Measurements from ENCODE around the gene RHBDF1. TPM values are rescaled to one million over a fixed set of nuclear protein-coding genes. Genes with fewer than 3 reads are reported as not detected.

Gene RHBDF1
- total and polyA plus RNA-seq, 9 of the 15 experiments (the other 6 are each of a cell fraction or from before 2014, with no cell fraction given) = 1.0 to 8.2 (median 4.2) TPM

- no peak for TF ChIP-seq BCLAF1 (IDR thresholded peaks at IDR 0.05; ENCODE audit: borderline replicate concordance in 1 of 2, control insufficient read depth in 1 of 2, low read depth in 2 of 2, low read length in 1 of 2)
- no peak for TF ChIP-seq E2F1 (CRISPR knock-in tag; IDR thresholded peaks at IDR 0.05)
- no peak for TF ChIP-seq ZNF354B (CRISPR knock-in tag; IDR thresholded peaks at IDR 0.05)
- TF ChIP-seq PHF20 (IDR thresholded peaks at IDR 0.05; ENCODE audit: partially characterized antibody) = no peak
These were observed 5.1 kb downstream of the RHBDF1 start (continued) for GRCh38 chr16:67183-67791.
